Panc1 (cell line): ENCODE measurements around the gene SHF. TPM values are rescaled to one million over a fixed set of nuclear protein-coding genes. Genes with fewer than 3 reads are reported as not detected.

Experiments
- ATAC-seq: fragments of 200-7000 bp; cut with Tn5 transposase; 2 replicates; pipeline ENCODE4 v1.9.1; 2020; ENCODE audit warnings: mild to moderate bottlenecking, moderate library complexity
- BruUV-seq: library from RNA; stranded (reverse); fragments of 400-500 nt; replicated peaks from 2 replicates; lab custom pipeline; 2021; lab: Mats Ljungman, UMichigan
- CTCF ChIA-PET: fragments of 300-600 bp; sonication (Branson Sonifier 250); formaldehyde crosslinking; loops from one replicate; lab custom pipeline; 2022; ENCODE audit warnings: antibody characterized with exemption; lab: Charles Lee
- POLR2A ChIA-PET: fragments of 300-600 bp; sonication (Branson Sonifier 250); formaldehyde crosslinking; loops from one replicate; lab custom pipeline; 2022; ENCODE audit warnings: antibody characterized with exemption; lab: Charles Lee
- DNase-seq: peaks from one replicate; pipeline ENCODE4 v3.0.0-alpha.2; 2010; ENCODE audit warnings: low read depth, low spot score
- H3K27ac ChIP-seq: 2 replicates; pipeline ENCODE4 v1.5.1; 2011; ENCODE audit warnings: mild to moderate bottlenecking, low read length, inconsistent platforms
- H3K27me3 ChIP-seq: fragments of 200-500 bp; sonication (Bioruptor generic); 2 replicates; pipeline ENCODE4 v1.6.0; 2014; ENCODE audit warnings: low read length, inconsistent platforms; ENCODE audit not compliant: control insufficient read depth, insufficient read depth
- H3K36me3 ChIP-seq: fragments of 200-500 bp; sonication (Bioruptor generic); 2 replicates; pipeline ENCODE4 v1.5.1; 2014; ENCODE audit warnings: inconsistent platforms, mild to moderate bottlenecking, low read length, moderate library complexity; ENCODE audit not compliant: control insufficient read depth, insufficient read depth
- H3K4me1 ChIP-seq: 2 replicates; pipeline ENCODE4 v1.5.1; 2011; ENCODE audit warnings: inconsistent platforms, mild to moderate bottlenecking, low read length, moderate library complexity; ENCODE audit not compliant: control insufficient read depth, insufficient read depth
- H3K4me3 ChIP-seq, 2 experiments: 2 replicates each; pipeline ENCODE4 v1.5.1; 2011 to 2012; ENCODE audit warnings: low read depth in 2 of 2, low read length in 2 of 2, mild to moderate bottlenecking in 2 of 2, inconsistent platforms in 1 of 2, moderate library complexity in 1 of 2
- H3K9me3 ChIP-seq: fragments of 200-500 bp; sonication (Bioruptor generic); 2 replicates; pipeline ENCODE4 v1.5.1; 2014; ENCODE audit warnings: low read depth, mild to moderate bottlenecking, inconsistent platforms, low read length, moderate library complexity; ENCODE audit not compliant: control insufficient read depth, insufficient read depth
- CTCF ChIP-seq: fragments of 450-650 bp; IDR thresholded peaks from 2 replicates; pipeline ENCODE4 v1.5.1; 2017; ENCODE audit warnings: mild to moderate bottlenecking
- POLR2AphosphoS5 ChIP-seq: IDR thresholded peaks from 2 replicates; pipeline ENCODE4 v1.6.1; 2012; ENCODE audit warnings: mild to moderate bottlenecking, low read depth, low read length, moderate library complexity
- REST ChIP-seq, 2 experiments: IDR thresholded peaks; 2 replicates each; pipeline ENCODE4 v1.6.1; 2011 to 2012; ENCODE audit warnings: low read depth in 2 of 2, control low read depth in 1 of 2, low read length in 1 of 2, mild to moderate bottlenecking in 1 of 2, moderate library complexity in 1 of 2; ENCODE audit not compliant: insufficient read depth in 1 of 2
- SIN3A ChIP-seq: IDR thresholded peaks from 2 replicates; pipeline ENCODE4 v1.6.1; 2012; ENCODE audit warnings: low read depth, mild to moderate bottlenecking, low read length, moderate library complexity, borderline replicate concordance; ENCODE audit not compliant: insufficient read depth
- TCF7L2 ChIP-seq: IDR thresholded peaks from 2 replicates; pipeline ENCODE4 v1.6.1; 2011; ENCODE audit warnings: mild to moderate bottlenecking, low read depth, low read length, inconsistent platforms
- in situ Hi-C: cut with HindIII; loops from 2 replicates; pipeline ENCODE4 v1.10.0; 2016; ENCODE audit warnings: low sequenced_read_pairs, low pct_unique_long_range_greater_than_20kb
- intact Hi-C: fragments of 100-400 bp; cut with micrococcal nuclease; formaldehyde crosslinking; loops from one replicate; pipeline ENCODE4 v1.10.0; 2022; ENCODE audit not compliant: unreplicated experiment
- total RNA-seq: library from RNA; stranded (reverse); gene quantifications from one replicate; pipeline ENCODE4 v1.2.1, GENCODE V29; 2021; ENCODE audit not compliant: unreplicated experiment

Gene SHF
- total RNA-seq, 1 experiment from 2014 or later, result 3.0 TPM

GRCh38 chr15:45234562-45235235, 46.9 kb upstream of the SHF start:
- CTCF ChIA-PET, result no interaction called here
- H3K27ac ChIP-seq, result no peak overlapping the region
- intact Hi-C loops (no loop called here), in situ Hi-C loops (no loop called here)
- H3K36me3 ChIP-seq, result no peaks in the 10 kb centered on the region
- no peaks in the 10 kb centered on the region for H3K27me3 ChIP-seq
- H3K4me3 ChIP-seq, result no peak overlapping the region
- no peak for DNase-seq
- no peak for ATAC-seq
- BruUV-seq, result no TSS peak
- TF ChIP-seq POLR2AphosphoS5 (no peak), TCF7L2 (no peak), CTCF (no peak), REST (IDR thresholded peaks at IDR 0.05; ENCODE audit: insufficient read depth in 1 of 2, low read depth in 2 of 2, low read length in 1 of 2) (no peak), SIN3A (no peak)
- H3K4me1 ChIP-seq, result no peaks in the 10 kb centered on the region
- POLR2A ChIA-PET, result no interaction called here
- peaks cover 4% of the 10 kb centered on the region; the same call in 1 of the 2 replicates for H3K9me3 ChIP-seq

- Histone ChIP-seq H3K9me3 (peaks cover 4% of the 10 kb centered on the region; the same call in 1 of the 2 replicates), H3K4me3 (no peak overlapping the region), H3K27me3 (no peaks in the 10 kb centered on the region), H3K27ac (no peak overlapping the region), H3K4me1 (no peaks in the 10 kb centered on the region), H3K36me3 (no peaks in the 10 kb centered on the region)
- ChIA-PET POLR2A (interaction anchor here (0.5 to 0.6 kb wide), 2 partner anchors 149 to 205 kb away, joined by 3 to 7 read pairs; no protein-coding TSS in a partner anchor), CTCF (interaction anchor here (0.6 kb wide), 1 partner anchor 13 kb away, joined by 4 read pairs; no protein-coding TSS in a partner anchor)
- intact Hi-C loops, result no loop called here
- in situ Hi-C loops, result no loop called here
- DNase-seq, result no peak
- no peak for TF ChIP-seq REST (IDR thresholded peaks at IDR 0.05; ENCODE audit: insufficient read depth in 1 of 2, low read depth in 2 of 2, low read length in 1 of 2)
- TF ChIP-seq TCF7L2, result no peak
- no peak for TF ChIP-seq POLR2AphosphoS5
- no peak for TF ChIP-seq SIN3A
- no peak for TF ChIP-seq CTCF
- no peak for ATAC-seq
- BruUV-seq, result no TSS peak
Measured at GRCh38 chr15:45231864-45232562, 44.2 kb upstream of the SHF start.
